AG04449 (cell line): ENCODE measurements around the gene RRM1.

Source experiments
- CTCF ChIA-PET: fragments of 350-600 bp; formaldehyde crosslinking; extraction: SDS; loops from one replicate; lab custom pipeline; 2021; ENCODE audit warnings: antibody characterized with exemption; lab: Yijun Ruan, JAX
- POLR2A ChIA-PET: fragments of 400-600, 350-600 bp; formaldehyde crosslinking; extraction: SDS; loops from one replicate; lab custom pipeline; 2020; ENCODE audit warnings: antibody characterized with exemption, inconsistent platforms; lab: Yijun Ruan, JAX
- DNase-seq: peaks from one replicate; pipeline ENCODE4 v3.0.0-alpha.2; 2010; ENCODE audit warnings: low read depth, low spot score
- H3K4me3 ChIP-seq: 2 replicates; pipeline ENCODE4 v1.5.1; 2011; ENCODE audit warnings: low read depth, mild to moderate bottlenecking, control low read depth, low read length
- TF ChIP-seq, protein P1 (sequence below): IDR thresholded peaks from one replicate; pipeline ENCODE4 v1.5.1; 2011; ENCODE audit warnings: mild to moderate bottlenecking, moderate library complexity, low read length, control low read depth, inconsistent platforms; ENCODE audit not compliant: insufficient read depth; ENCODE audit errors: missing control alignments

Gene RRM1

DNA sequence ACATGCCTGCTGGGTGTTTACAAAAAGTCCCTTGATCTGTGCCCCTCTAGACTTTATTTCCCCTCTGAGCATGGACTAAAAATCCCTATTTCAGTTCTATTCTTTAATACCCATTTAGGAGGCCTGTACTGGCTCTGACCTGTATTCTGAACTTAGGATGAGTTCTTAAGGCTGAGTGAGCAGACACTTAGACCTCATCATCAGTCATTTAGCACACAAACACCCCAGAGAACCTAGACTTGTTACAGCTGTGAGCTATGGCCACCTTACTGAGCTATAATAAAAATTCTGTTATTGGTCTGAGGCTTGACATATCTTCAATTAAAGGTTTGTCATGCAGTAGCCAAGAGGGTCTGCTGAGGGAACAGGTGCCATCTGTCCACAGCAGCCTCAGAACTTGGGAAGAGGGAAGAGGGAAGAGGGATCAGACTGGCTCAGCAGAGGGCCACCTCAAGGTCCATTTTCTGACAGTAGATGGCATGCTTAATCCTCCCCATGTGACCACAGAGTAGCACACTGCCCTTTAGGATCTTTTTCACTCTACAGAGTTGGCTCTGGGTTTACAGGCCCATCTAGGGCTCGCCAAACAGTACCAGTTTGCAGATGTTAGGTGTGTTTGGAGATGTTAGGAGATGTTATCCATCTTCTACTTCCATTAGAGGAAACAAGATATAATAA lies 30.2 kb upstream of the RRM1 start:
- TF ChIP-seq, protein P1, sequence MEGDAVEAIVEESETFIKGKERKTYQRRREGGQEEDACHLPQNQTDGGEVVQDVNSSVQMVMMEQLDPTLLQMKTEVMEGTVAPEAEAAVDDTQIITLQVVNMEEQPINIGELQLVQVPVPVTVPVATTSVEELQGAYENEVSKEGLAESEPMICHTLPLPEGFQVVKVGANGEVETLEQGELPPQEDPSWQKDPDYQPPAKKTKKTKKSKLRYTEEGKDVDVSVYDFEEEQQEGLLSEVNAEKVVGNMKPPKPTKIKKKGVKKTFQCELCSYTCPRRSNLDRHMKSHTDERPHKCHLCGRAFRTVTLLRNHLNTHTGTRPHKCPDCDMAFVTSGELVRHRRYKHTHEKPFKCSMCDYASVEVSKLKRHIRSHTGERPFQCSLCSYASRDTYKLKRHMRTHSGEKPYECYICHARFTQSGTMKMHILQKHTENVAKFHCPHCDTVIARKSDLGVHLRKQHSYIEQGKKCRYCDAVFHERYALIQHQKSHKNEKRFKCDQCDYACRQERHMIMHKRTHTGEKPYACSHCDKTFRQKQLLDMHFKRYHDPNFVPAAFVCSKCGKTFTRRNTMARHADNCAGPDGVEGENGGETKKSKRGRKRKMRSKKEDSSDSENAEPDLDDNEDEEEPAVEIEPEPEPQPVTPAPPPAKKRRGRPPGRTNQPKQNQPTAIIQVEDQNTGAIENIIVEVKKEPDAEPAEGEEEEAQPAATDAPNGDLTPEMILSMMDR: no peak
- ChIA-PET CTCF (interaction anchor here (0.6 to 37.2 kb wide), 9 partner anchors 9 to 221 kb away, joined by 3 to 1868 read pairs (median 6); partner anchors contain the start of genes RHOG and STIM1), POLR2A (interaction anchor here (3.2 kb wide), 1 partner anchor 210 kb away, joined by 9 read pairs; the partner anchor contains the start of gene STIM1)
- no peak overlapping the region for H3K4me3 ChIP-seq
- DNase-seq: no peak

DNA sequence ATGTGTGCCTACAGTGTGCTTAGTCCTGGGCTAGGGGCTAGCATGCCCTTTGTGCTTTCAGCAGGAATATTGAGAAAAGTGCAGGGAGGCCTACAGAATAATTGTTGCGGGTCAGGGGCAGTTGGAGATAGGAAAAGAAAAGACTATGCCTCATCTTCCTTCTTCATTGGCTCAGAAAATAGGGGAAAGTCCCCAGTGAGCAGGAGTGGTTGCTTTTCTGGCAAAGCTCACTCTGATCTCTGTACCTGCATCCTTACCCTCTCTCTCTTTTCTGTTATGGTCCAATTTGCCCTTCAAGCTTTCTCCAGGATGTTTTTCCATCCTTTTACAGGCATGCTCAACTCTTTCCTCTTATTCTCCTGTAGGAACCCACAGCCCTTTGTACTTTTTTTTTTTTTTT lies 29.5 kb upstream of the RRM1 start:
- TF ChIP-seq, protein P1: no peak
- POLR2A ChIA-PET: interaction anchor here (3.2 kb wide), 1 partner anchor 211 kb away, joined by 9 read pairs; the partner anchor contains the start of gene STIM1
- no peak for DNase-seq
- CTCF ChIA-PET: interaction anchor here (0.6 to 37.2 kb wide), 7 partner anchors 9 to 257 kb away, joined by 3 to 1868 read pairs (median 4); partner anchors contain the start of genes PGAP2, RHOG and STIM1
- no peak overlapping the region for H3K4me3 ChIP-seq

DNA sequence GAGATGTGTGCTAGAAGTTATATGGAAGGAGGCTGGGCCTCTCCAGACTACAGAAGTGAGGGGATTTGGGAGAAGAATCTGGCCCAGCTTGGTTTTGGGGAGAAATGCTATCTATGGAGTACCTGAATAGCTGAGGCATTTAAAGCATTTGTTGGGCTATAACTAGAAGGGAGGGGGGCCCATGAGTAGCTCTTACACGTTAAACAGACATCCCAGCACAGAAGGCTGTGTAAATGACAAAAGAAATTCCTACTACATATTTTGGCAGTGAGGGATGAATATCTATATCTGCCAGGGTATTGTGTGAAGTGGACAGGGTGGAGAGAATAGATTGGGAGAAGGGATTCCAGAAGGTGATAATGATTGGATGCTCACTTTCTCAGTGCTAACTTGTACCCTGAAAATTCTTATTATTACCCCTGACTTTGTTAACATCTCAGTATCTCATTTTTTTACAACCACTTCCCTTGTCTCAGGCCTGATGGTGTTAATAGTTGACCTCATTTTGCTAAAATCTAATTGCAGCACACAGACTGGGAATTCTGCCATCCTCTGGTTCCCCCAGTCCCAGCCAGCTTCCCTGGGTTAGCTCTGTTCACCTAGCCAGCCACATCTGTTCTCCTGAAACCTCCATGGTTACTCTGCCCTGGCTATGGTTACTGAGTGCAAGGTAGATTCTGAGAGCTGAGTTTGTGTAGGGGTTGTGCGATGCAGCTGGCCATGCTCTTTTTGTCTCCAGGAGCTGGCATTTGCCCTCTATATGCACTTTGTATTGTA lies 28.8 kb upstream of the RRM1 start:
- H3K4me3 ChIP-seq: no peak overlapping the region
- DNase-seq: no peak
- CTCF ChIA-PET: interaction anchor here (0.8 to 37.2 kb wide), 4 partner anchors 8 to 257 kb away, joined by 3 to 1868 read pairs (median 70); partner anchors contain the start of genes PGAP2, RHOG and STIM1
- TF ChIP-seq, protein P1: no peak
- POLR2A ChIA-PET: interaction anchor here (3.2 kb wide), 1 partner anchor 211 kb away, joined by 9 read pairs; the partner anchor contains the start of gene STIM1

DNA sequence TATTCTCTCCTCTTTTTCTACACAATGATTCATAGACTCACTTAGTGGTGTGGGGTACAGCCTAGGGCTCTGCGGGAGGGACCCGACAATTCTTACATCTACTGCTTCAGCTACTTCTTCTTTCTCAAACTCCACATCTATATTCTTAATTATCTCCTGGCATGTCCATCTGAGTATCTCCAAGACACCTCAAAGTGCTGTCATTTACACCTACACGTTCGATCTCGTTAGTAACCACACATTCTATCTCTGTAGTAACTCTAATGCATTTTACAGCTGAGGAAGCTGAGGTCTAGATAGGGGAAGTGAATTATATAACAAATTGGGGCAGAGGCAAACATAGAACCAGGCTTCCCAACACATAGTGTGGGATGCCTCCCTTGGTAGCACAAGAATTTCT lies 27.7 kb upstream of the RRM1 start:
- ChIA-PET CTCF (interaction anchor here (1.2 to 37.2 kb wide), 3 partner anchors 9 to 224 kb away, joined by 3 to 1868 read pairs (median 3); partner anchors contain the start of genes RHOG and STIM1), POLR2A (interaction anchor here (0.7 kb wide), 1 partner anchor 211 kb away, joined by 3 read pairs; no protein-coding TSS in a partner anchor)
- TF ChIP-seq, protein P1: no peak
- H3K4me3 ChIP-seq: no peak overlapping the region
- DNase-seq: no peak

DNA sequence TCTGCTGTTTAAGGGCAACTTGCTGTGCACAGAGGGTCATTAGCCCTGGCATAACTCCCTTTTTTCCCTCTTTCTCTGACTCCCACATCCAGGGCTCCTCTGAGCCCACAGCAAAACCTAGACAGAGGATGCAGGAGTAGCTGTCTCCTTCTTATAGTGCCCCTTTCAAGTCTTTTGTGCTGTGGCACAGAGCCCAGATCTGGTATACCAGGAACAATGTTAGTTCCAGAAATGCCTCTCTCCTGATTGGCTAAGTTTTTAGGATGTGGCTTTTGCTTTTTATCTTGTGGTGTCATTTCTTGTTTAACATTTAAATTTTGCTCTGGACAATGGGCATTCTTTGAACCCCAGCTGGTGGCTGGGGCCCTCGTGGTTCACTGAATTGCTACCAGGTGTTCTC lies 25.6 kb upstream of the RRM1 start:
- POLR2A ChIA-PET: no interaction called here

More for the DNA sequence above, 25.6 kb upstream of the RRM1 start:
- no peak overlapping the region for H3K4me3 ChIP-seq
- CTCF ChIA-PET: interaction anchor here (1.0 to 37.2 kb wide), 7 partner anchors 9 to 262 kb away, joined by 3 to 1868 read pairs (median 5); partner anchors contain the start of genes RHOG and STIM1
- no peak for DNase-seq
- TF ChIP-seq, protein P1: no peak
